GM12801 (cell line): Measurements from ENCODE around the gene C9orf78.

Source experiments
- CTCF ChIP-seq: IDR thresholded peaks from one replicate; pipeline ENCODE4 v1.5.1; 2011; ENCODE audit warnings: control low read depth; ENCODE audit not compliant: insufficient read length; ENCODE audit errors: extremely low read depth

C9orf78 gene

GRCh38 chr9:129781131-129781530, 53.9 kb downstream of the C9orf78 start:
- TF ChIP-seq CTCF = no peak

GRCh38 chr9:129779560-129780190, 55.4 kb downstream of the C9orf78 start:
- no peak for TF ChIP-seq CTCF

DNA sequence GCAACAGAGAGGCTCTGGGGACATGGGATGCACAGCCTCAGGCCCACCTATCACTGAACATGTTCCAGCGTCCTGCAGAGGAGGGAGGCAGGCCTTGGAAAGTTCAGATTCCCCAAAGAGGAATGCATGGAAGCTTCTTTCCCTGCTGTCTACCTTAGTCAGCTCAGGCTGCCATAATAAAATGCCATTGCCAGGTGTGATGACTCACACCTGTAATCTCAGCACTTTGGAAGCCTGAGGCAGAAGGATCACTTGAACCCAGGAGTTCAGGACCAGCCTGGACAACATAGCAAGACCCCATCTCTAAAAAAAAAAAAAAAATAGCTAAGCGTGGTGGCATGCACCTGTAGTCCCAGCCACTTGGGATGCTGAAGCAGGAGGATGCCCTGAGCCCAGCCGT, 56.6 kb downstream of the C9orf78 start:
- TF ChIP-seq CTCF = no peak

DNA sequence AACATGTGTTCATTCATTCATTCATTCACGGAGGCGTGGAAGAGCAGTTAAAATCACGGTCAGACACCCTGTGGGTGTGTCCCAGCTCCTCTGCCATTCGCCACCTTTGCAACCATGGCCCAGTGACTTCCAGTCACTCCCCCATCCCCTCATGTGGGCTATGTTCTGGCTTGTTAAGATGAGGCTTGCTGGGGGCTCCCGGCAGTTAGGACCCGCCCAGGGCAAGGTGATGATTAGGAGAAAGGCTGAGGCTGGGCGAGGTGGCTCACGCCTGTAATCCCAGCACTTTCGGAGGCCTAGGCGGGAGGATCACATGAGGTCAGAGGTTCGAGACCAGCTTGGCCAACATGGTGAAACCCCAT, 57.3 kb downstream of the C9orf78 start:
- TF ChIP-seq CTCF = no peak
